OCI-LY1 (cell line): Measurements from ENCODE around the gene CHAD.

Experiments used
- CTCF ChIP-seq: fragments of 200-600 bp; sonication (generic), shearing (Covaris generic); IDR thresholded peaks from 2 replicates; pipeline ENCODE4 v1.5.1; 2017; ENCODE audit warnings: mild to moderate bottlenecking, antibody characterized with exemption, low read length, moderate library complexity, mixed read lengths
- EZH2 ChIP-seq: fragments of 200-600 bp; sonication (generic), shearing (Covaris generic); IDR thresholded peaks from 2 replicates; pipeline ENCODE4 v1.8.0; 2017; ENCODE audit warnings: borderline replicate concordance, mixed run types, mild to moderate bottlenecking, antibody characterized with exemption, low read length, moderate library complexity, mixed read lengths

GRCh38 chr17:50428831-50429424 is 39.8 kb downstream of the CHAD start:
- TF ChIP-seq CTCF (no peak), EZH2 (no peak)
